Chondrocyte (in vitro differentiated cells): ENCODE measurements around the gene KDM4B. TPM values are rescaled to one million over a fixed set of nuclear protein-coding genes. Genes with fewer than 3 reads are reported as not detected.

Experiments used
- DNase-seq: peaks from one replicate; pipeline ENCODE4 v3.0.0; 2021; ENCODE audit warnings: mixed read lengths, low spot score
- H3K27ac Mint-ChIP-seq: one replicate; pipeline ENCODE4 v1.8.0; 2021; ENCODE audit warnings: mild to moderate bottlenecking, moderate library complexity, mixed read lengths; ENCODE audit not compliant: unreplicated experiment
- H3K27me3 Mint-ChIP-seq: 2 replicates; pipeline ENCODE4 v1.8.0; 2021; ENCODE audit warnings: low read depth, mixed read lengths
- H3K36me3 Mint-ChIP-seq: 2 replicates; pipeline ENCODE4 v1.8.0; 2021; ENCODE audit warnings: low read depth, mixed read lengths
- H3K4me1 Mint-ChIP-seq: 2 replicates; pipeline ENCODE4 v1.8.0; 2021; ENCODE audit warnings: low read depth, mild to moderate bottlenecking, mixed read lengths
- H3K4me3 Mint-ChIP-seq: one replicate; pipeline ENCODE4 v1.8.0; 2021; ENCODE audit warnings: mild to moderate bottlenecking, moderate library complexity, mixed read lengths; ENCODE audit not compliant: unreplicated experiment
- H3K9me3 Mint-ChIP-seq: 2 replicates; pipeline ENCODE4 v1.8.0; 2021; ENCODE audit warnings: low read depth, mixed read lengths
- CTCF ChIP-seq: fragments of 200-600 bp; sonication (generic); IDR thresholded peaks from 2 replicates; pipeline ENCODE4 v1.5.0; 2021; ENCODE audit warnings: antibody characterized with exemption, mild to moderate bottlenecking, moderate library complexity
- total RNA-seq: library from RNA; stranded (reverse); gene quantifications from 3 replicates; pipeline ENCODE4 v1.2.1, GENCODE V29; 2021

Gene KDM4B
- total RNA-seq, 1 donor from 2014 or later, result 52.2 TPM

- DNase-seq, result no peak
- no peak for TF ChIP-seq CTCF
- H3K27ac Mint-ChIP-seq, result peak overlapping the region; percentile 86
- peaks cover 52% of the 10 kb centered on the region for H3K4me1 Mint-ChIP-seq
- H3K4me3 Mint-ChIP-seq, result peak overlapping the region; percentile 92
- no peaks in the 10 kb centered on the region for H3K9me3 Mint-ChIP-seq
- H3K27me3 Mint-ChIP-seq, result no peaks in the 10 kb centered on the region
- H3K36me3 Mint-ChIP-seq, result peaks cover 2% of the 10 kb centered on the region
These were observed 1.0 kb downstream of the KDM4B start for GRCh38 chr19:4969772-4970531.

GRCh38 chr19:4970558-4971423, 1.9 kb downstream of the KDM4B start:
- H3K4me3 Mint-ChIP-seq, result peak overlapping the region; percentile 92
- no peak for TF ChIP-seq CTCF
- H3K9me3 Mint-ChIP-seq, result no peaks in the 10 kb centered on the region
- DNase-seq, result no peak
- peaks cover 2% of the 10 kb centered on the region for H3K36me3 Mint-ChIP-seq
- H3K27me3 Mint-ChIP-seq, result no peaks in the 10 kb centered on the region
- H3K27ac Mint-ChIP-seq, result peak overlapping the region; percentile 86
- peaks cover 56% of the 10 kb centered on the region for H3K4me1 Mint-ChIP-seq

- Mint-ChIP-seq H3K36me3 (peaks cover 2% of the 10 kb centered on the region), H3K4me3 (peak overlapping the region; percentile 92), H3K9me3 (no peaks in the 10 kb centered on the region), H3K27me3 (no peaks in the 10 kb centered on the region), H3K4me1 (peaks cover 59% of the 10 kb centered on the region), H3K27ac (peak overlapping the region; percentile 86)
- TF ChIP-seq CTCF, result no peak
- no peak for DNase-seq
These were observed 2.5 kb downstream of the KDM4B start for GRCh38 chr19:4971424-4971793.

GRCh38 chr19:4971816-4972495, 3.0 kb downstream of the KDM4B start:
- DNase-seq, result no peak
- Mint-ChIP-seq H3K9me3 (no peaks in the 10 kb centered on the region), H3K27me3 (no peaks in the 10 kb centered on the region), H3K4me1 (peaks cover 63% of the 10 kb centered on the region), H3K36me3 (peaks cover 2% of the 10 kb centered on the region), H3K4me3 (peak overlapping the region; percentile 92), H3K27ac (peak overlapping the region; percentile 86)
- TF ChIP-seq CTCF, result no peak
